HG03039 (cell line): ENCODE results near the gene ATRNL1.

Experiments
- ATAC-seq: cut with Tn5 transposase; IDR thresholded peaks from one replicate; pipeline ENCODE4 v1.9.1; 2021; ENCODE audit warnings: mild to moderate bottlenecking, moderate library complexity; ENCODE audit not compliant: unreplicated experiment

Gene ATRNL1

GRCh38 chr10:115972426-115972825 is 879.3 kb downstream of the ATRNL1 start:
- no peak for ATAC-seq

- no peak for ATAC-seq
Observed at GRCh38 chr10:115974351-115974750, 881.2 kb downstream of the ATRNL1 start.

- no peak for ATAC-seq
Observed at GRCh38 chr10:115974816-115975430, 881.8 kb downstream of the ATRNL1 start.

- ATAC-seq, result no peak
Observed at GRCh38 chr10:115975506-115975905, 882.3 kb downstream of the ATRNL1 start.

GRCh38 chr10:115976342-115976741 is 883.2 kb downstream of the ATRNL1 start:
- ATAC-seq, result no peak

GRCh38 chr10:115977855-115978254 is 884.7 kb downstream of the ATRNL1 start:
- ATAC-seq, result no peak

- ATAC-seq, result no peak
Observed at GRCh38 chr10:115979576-115979975, 886.4 kb downstream of the ATRNL1 start.

- no peak for ATAC-seq
Observed at GRCh38 chr10:115980470-115980869, 887.3 kb downstream of the ATRNL1 start.

- ATAC-seq, result no peak
Observed at GRCh38 chr10:115981081-115981480, 887.9 kb downstream of the ATRNL1 start.

GRCh38 chr10:115982076-115982475 is 888.9 kb downstream of the ATRNL1 start:
- no peak for ATAC-seq

- ATAC-seq, result no peak
Observed at GRCh38 chr10:115982526-115982925, 889.4 kb downstream of the ATRNL1 start.

- ATAC-seq, result no peak
Observed at GRCh38 chr10:115985786-115986185, 892.6 kb downstream of the ATRNL1 start.

- no peak for ATAC-seq
Observed at GRCh38 chr10:115988380-115988779, 895.2 kb downstream of the ATRNL1 start.

GRCh38 chr10:115989621-115990020 is 896.5 kb downstream of the ATRNL1 start:
- ATAC-seq, result no peak

- ATAC-seq, result no peak
Observed at GRCh38 chr10:115992236-115992986, 899.2 kb downstream of the ATRNL1 start.

- no peak for ATAC-seq
Observed at GRCh38 chr10:115996031-115996430, 902.9 kb downstream of the ATRNL1 start.

GRCh38 chr10:115998301-115998700 is 905.1 kb downstream of the ATRNL1 start:
- ATAC-seq, result no peak
